GM12873 (cell line): ENCODE results near the gene PON2.

Experiments used
- CTCF ChIP-seq: IDR thresholded peaks from 2 replicates; pipeline ENCODE4 v1.5.1; 2012; ENCODE audit warnings: low read depth, mild to moderate bottlenecking, moderate library complexity, low read length, control low read depth; ENCODE audit not compliant: insufficient read depth; ENCODE audit errors: missing control alignments

The PON2 gene

DNA sequence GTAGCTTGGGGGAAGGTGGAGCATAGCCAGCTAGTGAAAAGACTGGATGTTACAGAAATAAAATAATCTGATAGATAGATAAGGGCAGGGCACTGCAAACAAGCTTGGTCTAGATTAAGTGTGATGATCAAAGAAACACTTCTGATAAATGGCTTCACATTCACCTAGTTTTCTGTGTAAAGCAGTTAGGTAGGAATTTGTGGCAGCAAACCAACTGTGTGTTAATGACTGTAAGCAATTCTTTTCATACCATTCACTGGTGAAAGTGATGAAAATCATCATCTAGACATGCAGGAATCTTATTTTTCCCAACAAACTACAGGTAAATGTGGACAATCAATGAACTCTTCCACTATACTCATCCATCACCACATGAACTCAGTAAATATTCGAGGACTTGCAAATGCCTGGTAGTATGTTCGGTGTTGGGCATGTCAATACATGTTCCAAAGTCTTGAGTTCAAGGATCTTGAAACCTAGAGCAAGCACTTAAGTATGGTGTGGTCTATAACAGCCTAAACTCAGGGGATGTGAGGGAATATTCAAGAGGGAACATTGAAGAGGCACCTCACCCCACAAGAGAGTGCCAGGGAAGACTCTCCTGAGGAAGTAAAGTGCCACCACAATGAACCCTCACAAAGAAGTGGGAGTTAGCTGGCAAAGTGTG lies 59.1 kb downstream of the PON2 start:
- no peak for TF ChIP-seq CTCF

GRCh38 chr7:95373323-95373722 lies 61.5 kb downstream of the PON2 start:
- TF ChIP-seq CTCF: no peak

GRCh38 chr7:95368235-95368634 lies 66.6 kb downstream of the PON2 start:
- no peak for TF ChIP-seq CTCF

- TF ChIP-seq CTCF: no peak
Observed at GRCh38 chr7:95367606-95368005, 67.2 kb downstream of the PON2 start.

- no peak for TF ChIP-seq CTCF
Observed at GRCh38 chr7:95365151-95365550, 69.7 kb downstream of the PON2 start.

DNA sequence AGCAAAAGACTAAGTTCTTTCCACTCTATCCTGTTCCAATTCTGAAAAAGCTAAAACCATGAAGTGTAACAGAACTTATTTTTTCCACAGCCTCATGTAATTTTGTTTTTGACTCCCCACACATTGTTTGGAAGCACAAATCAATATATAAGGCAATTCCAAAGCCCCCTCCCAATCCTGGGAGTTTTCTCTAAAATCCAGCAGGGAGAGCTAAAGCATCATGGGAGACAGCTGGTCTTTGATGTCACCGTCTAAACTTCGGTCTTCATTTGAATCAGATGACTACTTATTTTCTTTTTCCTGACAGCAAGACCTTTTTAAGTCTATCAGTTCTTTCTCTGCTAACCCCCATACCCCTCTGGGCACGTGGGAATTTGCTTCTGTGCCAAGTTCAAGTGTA lies 77.2 kb downstream of the PON2 start:
- no peak for TF ChIP-seq CTCF
